ENCODE data around the gene FADD.
"Not testable (repeated sequence)": the region's sequence is repeated elsewhere in the genome, so short reads cannot be mapped to it uniquely, and the experiment has no call there.

The FADD gene

GRCh38 chr11:70182266-70182665 is 20.8 kb upstream of the FADD start:
- no peak for DNase-seq

GRCh38 chr11:70183032-70183431 is 20.1 kb upstream of the FADD start:
- DNase-seq = no peak

DNA sequence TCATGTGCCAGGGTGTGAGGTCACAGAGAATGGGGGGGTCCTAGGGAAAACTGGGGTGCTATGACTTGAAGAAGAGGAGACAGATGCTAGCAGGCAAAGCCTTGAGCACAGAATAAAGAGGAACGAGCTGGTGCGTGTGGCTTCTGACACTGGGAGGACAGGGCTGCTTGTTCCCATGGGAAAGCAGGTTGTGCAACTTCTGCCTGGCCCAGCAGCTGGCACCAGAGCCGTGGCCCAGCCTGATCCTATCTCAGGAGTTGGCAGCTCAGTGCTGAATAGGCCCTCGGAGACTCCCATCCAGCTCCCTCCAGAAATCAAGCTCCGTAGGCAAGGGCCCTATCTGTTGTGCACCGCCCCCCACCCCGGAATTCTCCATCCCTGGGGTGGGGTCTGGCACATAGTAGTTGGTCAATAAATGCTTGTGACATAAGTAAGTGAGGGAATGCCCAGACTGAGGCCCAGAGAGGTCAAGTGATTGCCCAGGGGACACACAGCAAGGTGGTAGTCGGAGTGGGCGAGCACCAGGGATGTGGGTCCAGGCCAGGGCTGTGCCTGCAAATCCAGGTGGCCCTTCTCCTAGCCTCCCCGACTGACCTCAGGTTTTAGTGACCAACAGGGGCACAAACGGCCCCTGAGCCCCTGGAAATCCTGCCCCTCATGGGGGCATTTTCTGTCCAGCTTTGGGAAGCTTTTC is 19.5 kb upstream of the FADD start:
- no peak for DNase-seq

DNA sequence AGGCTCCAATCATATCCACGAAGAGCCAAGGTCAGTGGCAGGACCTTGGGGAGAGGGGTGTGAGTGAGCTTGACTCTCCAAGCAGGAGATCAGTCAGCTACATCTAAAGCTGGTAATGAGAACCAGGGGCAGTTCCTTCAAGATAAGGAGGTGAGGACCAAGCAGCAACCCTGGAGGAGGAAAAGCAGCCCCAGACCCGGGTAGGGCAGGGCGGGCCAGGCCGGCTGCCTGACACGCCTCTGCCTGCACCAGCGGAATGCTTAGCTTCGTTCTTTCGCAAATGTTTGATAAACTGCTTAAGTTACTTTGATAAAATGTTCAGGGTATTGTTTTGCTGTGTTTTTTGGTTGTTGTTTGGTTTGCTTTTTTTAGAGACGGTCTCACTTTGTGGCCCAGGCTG is 18.7 kb upstream of the FADD start:
- no peak for DNase-seq

DNA sequence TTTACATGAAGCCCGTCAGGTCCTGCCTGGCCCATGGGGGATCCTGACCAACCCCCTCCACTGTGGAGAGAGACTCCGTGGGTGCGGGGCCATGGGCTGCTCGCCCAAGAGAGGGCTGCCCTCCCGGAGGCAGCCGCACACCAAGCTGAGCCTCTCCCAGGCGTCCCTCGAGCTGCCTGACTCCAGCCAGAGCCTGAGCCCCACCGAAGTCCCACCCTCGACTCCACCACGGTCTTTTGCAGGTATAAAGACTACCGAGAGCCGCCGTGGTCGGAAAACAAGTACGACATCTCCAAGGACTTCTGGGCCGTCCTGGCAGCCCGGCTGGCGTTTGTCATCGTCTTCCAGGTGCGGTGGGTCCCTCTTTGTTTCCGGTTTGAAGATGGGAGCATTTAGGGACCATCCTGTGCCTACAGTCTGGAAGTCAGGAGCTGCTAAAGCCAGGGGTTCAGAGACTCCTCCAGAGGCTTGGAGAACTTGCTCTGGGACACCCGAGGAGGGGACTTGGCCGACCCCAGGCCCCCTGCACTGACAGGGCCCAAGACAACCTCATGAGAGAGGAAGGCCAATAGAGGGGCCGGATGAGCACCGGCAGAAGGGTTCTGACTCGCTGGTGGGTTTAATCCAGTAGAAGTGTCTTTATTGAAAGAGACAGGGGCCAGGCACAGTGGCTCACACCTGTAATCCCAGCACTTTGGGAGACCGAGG is 17.6 kb upstream of the FADD start:
- DNase-seq = no peak

GRCh38 chr11:70186420-70186819 is 16.7 kb upstream of the FADD start:
- DNase-seq = no peak

DNA sequence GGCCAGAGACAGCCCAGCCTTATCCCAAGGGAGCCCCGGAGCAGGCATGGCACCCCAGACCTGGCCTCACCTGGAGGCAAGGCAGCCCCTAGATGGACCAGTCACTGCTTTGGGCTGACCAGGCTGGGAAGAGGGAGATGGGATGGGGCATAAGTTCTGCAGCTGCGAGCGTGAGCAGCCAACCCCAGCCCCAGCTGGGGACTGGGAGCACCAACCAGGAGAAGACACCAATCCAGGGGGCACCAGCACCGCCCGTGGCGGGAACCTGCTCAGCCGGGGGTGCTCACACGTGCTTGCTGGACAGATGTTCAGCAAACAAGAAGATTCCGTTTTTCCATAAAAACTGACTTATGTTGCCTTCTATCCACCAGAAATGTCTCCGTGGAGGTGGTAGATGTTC is 16.2 kb upstream of the FADD start:
- no peak for DNase-seq

DNA sequence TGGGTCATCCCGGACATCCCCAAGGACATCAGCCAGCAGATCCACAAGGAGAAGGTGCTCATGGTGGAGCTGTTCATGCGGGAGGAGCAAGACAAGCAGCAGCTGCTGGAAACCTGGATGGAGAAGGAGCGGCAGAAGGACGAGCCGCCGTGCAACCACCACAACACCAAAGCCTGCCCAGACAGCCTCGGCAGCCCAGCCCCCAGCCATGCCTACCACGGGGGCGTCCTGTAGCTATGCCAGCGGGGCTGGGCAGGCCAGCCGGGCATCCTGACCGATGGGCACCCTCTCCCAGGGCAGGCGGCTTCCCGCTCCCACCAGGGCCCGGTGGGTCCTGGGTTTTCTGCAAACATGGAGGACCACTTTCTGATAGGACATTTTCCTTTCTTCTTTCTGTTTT is 15.3 kb upstream of the FADD start:
- DNase-seq = no peak

- DNase-seq = no peak
These were observed 13.5 kb upstream of the FADD start for GRCh38 chr11:70189622-70190021.

- DNase-seq = peak; percentile 87
These were observed 11.5 kb upstream of the FADD start for GRCh38 chr11:70191495-70192140.

- no peak for DNase-seq
These were observed 10.3 kb upstream of the FADD start for GRCh38 chr11:70192666-70193410.

DNA sequence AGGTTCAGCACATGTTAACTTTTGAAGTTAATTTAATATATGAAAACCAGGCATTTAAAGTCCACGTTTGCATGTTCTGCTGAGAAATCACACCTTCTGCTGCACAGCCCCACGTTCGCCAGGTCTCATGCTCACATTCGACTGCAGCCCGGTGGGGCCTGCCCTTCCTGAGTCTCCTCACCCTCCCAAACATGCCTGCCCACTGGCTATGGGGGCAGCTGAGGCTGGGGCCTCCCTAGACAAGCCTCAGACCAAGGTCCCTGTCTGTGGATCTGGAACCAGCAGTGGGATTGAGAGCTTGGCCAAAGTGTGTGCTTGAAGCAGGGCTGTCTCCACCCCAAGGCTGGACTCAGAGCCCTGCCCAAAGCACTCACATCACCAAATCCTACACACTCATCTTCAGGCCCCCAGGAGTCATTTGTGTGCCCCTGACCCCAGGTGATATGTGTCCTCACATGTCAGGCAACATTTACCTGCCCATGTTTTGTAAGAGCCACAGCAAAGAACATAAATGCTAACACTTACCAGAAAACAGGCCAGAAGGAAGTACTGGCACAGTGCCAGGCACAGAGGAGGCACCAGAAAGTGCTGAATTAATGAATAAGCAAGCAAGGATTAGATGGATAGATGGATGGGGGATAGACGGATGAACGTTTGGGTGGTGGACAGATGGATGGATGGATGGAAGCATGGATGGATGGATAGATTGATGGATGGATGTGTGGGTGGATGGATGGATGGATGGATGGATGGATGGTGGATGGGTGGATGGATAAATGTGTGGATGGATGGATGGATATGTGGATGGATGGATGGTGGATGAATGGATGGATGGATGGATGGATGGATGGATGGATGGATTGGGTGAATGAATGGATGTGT is 9.4 kb upstream of the FADD start:
- no peak for DNase-seq

DNA sequence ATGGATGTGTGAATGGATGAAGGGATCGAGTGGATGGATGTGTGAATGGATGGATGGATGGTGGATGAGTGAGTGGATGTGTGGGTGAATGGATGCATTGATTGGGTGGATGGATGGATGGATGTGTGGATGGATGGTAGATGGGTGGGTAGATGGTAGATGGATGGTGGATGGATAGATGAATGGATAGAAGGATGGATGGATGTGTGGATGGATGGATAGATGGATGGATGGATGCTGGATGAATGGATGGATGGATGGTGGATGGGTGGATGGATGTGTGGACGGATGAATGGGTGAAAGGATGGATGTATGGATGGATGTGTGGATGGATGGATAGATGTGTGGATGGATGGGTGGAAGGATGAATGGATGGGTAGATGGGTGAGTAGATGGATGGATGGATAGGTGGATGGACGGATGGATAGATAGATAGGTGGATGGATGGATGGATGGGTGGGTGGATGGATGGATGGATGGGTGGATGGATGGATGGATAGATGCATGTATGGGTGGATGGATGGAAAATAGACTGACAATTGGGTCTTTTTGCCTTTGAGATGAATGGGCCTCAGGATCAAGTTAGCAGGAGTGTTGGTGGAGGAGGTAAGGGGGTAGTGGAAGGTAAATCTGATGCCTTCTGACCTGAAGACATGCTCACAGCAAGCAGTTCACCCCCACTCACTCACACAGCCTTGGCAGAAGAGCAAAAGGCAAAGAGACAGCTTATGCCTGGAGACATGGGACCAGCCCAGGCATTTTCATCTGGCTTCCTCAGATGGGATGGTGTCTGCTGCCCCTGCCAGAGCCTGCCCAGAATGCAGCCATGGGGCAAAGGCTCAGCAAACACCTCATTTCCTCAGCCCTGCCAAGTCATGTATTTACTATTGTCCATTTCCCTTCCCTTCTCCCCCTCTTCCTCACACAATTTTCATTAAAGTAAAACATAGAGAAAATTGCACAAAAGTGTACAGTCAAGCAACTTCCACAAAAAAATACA is 8.0 kb upstream of the FADD start:
- no peak for DNase-seq

DNA sequence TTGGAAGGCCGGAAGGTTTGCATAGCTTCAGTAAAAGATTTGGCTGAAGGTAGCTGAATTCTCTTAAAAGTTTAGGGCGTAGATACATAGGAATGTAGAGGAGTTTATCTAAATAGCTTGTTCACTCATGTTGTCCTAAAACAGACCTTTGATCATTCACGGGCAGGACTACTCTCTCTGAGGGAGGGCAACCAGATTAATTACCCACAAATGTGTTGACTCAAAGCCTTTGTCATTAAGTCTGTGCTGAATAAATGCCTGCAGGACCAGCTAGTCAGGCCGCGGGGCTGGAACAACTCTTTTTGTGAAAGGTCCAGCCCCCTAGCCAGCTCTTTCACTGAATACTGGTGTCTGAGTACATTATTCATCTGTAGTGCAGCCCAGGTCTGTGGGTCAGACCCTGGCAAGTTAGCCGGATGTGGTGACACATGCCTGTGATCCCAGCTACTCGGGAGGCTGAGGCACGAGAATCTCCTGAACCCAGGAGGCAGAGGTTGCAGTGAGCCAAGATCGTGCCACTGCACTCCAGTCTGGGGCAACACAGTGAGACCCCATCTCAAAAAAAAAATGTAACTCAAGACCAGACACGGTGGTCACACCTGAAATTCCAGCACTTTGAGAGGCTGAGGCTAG is 2.8 kb upstream of the FADD start:
- no peak for DNase-seq

DNA sequence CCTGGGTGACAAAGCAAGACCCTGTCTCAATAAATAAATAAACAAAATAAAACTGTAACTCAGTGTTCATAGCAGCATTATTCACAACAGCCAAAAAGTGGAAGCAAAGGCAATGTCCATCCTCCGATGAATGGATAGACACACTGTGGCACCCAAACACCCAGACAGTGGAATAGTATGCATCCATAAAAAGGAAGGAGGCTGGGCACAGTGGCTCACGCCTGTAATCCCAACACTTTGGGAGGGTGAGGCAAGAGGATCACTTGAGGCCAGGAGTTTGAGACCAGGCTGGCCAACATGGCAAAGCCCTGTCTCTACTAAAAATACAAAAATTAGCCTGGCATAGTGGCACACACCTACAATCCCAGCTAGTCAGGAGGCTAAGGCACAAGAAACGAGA is 2.0 kb upstream of the FADD start:
- not testable (repeated sequence) for DNase-seq

DNA sequence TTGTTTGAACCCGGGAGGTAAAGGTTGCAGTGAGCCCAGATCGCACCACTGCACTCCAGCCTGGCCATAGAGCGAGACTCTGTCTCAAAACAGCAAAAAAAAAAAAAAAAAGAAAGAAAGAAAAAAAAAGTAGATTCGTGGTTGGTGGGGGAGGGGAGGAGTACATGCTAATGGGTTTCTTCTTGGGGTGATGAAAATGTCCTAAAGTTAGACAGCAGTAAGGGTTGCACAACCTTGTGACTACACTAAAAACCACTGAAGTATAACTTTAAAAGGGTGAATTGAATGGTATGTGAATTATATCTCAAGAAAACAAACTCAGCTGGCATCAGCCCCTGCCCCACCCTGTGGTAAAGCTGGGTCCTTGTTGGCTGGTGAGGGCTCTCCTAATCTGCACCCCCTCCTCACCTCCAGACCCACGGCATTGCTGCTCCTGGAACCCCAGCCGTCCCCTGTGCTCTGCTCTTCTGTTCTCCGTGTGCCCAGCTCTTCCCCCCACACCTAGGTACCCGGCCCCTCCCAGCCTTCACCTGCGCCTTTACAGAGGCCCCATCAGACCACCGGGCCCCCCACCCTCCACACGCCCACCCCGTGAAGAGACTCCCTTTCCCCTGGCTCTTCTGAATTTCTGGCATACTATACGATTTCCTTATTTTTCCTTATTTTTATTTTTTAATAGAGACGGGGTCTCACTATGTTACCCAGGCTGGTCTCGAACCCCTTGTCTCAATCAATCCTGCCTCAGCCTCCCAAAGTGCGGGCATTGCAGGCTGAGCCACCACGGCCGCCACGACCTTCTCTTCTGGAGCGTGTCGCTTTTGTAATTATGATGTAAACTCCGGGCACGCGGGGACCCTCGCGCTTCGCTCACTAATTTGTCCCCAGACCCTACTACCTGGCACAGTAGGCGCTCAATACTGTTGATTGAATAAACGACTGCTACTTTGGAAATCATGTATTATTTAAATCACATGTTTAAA is 924 bp upstream of the FADD start:
- DNase-seq = no peak

DNA sequence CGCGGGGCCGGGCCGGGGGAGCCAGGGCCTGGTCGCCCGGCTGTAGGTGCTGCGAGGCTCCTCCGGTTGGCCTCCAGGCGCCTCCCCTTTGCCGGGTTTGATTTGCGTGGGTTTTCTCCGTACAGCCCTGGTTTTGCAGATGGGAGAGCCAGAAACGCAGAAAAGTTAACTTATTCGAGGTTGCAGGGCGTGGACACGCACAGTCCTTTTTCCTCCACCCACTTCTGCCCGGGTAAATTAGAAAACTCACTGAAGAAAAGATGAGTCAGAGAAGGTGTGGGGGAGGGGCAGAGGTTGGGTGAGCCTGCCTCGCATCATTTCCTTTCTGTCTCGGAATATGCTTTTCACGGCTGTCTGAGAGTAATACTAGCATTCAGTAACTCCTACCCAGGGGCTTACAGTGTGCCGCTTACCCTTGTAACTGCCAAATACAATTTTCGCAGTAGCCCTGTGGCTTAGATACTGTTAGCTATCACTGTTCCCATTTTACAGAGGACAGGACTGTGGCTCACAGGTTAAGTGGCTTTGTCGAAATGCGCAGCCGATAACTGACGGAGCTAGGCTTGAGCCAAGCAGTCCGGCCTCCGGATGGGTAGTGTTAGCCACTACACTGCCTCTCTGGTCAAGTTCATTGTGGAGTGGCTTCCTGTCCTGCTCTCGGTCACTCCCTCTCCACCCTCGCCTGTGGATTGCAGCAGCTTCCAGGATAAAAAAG is 812 bp downstream of the FADD start:
- peak; percentile 79 for DNase-seq

DNA sequence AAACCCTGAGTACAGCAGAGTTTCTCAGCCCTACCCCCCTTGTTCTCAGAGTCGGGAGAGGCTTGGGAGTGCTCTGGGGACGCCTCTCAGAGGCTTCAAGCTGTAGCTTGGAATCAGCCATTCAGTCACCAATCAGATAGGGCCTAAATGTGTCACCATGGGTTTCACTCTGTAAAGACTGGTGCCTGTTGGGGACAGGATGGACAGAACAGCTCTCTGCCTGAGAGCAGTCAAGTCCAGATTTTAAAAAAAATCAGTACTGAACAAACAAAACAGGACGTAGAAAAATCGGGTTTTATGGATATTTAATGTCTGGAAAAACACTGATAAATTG is 1.3 kb downstream of the FADD start:
- DNase-seq = no peak
